ENCODE data around the gene DMP1.
"Not testable (repeated sequence)": the region's sequence is repeated elsewhere in the genome, so short reads cannot be mapped to it uniquely, and the experiment has no call there.

The DMP1 gene

DNA sequence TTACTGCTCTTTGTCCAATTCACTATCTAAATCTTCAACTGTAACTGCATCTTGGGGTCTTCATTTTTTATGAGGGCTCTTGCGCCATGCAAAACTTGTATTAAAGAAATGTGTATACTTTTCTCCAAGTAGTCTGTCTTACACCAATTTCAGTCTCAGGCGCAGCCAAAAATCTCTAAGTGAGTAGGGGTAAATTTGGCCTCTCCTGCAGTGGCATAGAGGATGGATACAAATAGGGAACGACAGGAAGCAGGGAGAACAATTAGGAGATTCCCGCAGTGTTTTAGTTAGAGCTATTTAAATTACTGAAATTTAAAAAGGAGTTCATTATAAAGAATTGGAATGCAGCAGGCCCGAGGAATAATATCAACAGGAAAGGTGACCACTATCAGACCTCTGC is 30.2 kb downstream of the DMP1 start:
- DNase-seq (ENCODE audit: low spot score), result no peak

DNA sequence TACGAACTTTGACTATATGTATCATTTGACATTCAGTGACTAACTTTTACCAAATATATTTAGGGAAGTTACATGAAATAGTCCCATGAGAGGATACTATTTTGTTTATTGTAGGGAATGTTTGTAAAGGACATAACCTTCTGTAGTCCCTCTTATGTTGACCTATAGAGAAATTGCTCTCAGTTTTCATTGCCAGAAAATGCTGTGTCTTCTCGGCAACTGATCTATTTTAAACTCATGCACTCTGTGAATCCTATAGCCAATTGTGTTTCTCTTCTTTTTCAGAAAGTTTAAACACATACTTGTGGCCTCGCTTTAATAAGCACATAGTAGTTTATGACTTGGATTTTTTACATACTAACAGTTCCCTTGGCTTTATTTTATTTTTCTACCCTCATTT is 38.2 kb downstream of the DMP1 start:
- DNase-seq (ENCODE audit: low spot score), result no peak

DNA sequence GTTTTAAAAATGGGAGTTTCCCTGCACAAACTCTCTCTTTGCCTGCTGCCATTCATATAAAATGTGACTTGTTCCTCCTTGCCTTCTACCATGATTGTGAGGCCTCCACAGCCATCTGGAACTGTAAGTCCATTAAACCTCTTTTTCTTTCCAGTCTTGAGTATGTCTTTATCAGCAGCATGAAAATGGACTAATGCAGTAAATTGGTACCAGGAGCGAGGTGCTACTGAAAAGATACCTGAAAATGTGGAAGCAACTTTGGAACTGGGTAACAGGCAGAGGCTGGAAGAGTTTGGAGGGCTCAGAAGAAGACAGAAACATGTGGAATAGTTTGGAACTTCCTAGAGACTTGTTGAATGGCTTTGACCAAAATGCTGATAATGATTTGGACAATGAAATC is 40.9 kb downstream of the DMP1 start:
- not testable (repeated sequence) for DNase-seq (ENCODE audit: low spot score)

DNA sequence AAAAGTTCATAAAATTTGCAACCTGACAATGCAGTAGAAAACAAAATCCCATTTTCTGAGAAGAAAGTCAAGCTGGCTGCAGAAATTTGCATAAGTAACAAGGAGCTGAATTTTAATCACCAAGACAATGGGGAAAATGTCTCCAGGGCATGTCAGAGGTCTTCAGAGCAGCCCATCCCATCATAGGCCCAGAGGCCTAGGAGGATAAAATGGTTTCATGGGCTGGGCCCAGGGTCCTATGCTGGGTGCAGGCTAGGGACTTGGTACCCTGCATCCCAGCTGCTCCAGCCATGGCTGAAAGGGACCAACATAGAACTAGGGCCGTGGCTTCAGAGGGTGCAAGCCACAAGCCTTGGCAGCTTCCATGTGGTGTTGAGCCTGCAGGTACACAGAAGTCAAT is 42.0 kb downstream of the DMP1 start:
- not testable (repeated sequence) for DNase-seq (ENCODE audit: low spot score)

DNA sequence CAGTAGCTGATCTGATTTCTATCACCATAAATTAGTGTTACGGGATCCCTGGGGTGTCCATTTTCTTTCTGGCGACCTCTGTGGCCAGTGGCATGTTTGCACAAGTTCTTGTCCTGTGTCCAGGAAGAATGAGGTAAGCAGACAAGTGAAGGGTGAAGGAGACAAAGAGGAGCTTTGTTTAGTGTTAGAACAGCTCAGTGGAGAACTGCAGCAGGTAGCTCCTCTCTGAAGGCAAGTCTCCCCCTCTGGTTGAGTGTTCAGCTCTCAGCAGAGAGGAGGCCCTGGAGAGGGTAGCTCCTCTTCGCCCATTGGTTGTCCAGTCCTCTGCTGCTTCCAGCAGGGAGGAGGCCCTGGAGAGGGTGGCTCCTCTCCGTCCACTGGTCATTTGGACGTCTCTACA is 47.2 kb downstream of the DMP1 start:
- no peak for DNase-seq (ENCODE audit: low spot score)

DNA sequence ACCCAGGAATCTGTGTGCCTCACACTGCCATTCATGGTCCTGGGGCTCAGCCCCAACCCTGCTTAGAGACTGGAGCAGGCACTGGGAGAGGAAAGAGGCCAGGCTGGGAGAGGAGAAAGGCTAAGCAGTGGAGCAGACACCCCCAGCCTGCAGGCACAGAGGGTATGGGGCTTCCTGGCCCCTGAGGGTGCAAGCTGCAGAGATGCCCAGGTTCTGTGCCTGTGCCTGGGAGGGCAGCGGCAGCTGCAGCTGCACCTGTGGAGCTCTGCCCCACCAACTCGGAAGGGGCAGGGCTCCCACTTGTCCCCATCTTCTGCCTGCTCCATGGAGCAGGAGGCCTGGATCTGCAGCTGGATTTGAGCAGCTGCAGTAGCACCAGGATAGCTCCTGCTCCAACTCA is 47.9 kb downstream of the DMP1 start:
- DNase-seq (ENCODE audit: low spot score), result no peak

DNA sequence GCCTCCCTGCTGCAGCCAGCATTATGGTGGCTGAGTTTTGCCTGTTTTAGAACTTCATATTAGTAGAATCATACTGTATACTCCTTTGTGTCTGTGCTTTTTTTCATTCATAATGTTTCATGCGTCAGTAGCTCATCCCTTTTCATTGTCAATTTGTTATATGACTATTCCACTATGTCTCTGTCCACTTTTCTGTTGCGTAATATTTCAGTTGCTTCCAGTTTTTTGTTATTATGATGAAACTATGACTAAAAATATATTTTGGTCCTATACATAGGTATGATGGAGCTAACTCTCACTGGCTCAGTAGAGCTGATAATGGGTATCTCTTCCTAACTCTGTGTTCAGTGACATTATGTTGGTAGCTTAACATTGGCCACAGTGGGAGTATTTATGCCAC is 48.3 kb downstream of the DMP1 start:
- DNase-seq (ENCODE audit: low spot score), result no peak

DNA sequence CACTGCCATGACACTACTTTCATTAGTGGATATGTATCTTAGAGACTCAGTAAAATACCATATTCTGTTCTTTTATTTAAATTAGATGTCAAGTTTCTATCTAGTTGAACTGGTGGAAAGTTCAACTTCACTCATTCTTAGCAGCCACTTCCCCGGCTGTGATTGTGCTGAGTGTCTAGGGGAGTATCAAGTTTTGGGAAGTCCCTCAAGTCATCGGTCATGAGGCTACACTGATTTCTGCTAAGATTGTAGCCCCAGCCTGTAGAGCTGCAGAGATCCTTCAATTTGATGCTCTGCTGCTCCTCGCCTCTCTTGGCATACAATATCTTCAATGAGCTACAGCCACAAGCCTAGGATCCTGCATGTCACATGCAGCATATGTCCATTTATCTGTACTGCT is 53.9 kb downstream of the DMP1 start:
- no peak for DNase-seq (ENCODE audit: low spot score)

DNA sequence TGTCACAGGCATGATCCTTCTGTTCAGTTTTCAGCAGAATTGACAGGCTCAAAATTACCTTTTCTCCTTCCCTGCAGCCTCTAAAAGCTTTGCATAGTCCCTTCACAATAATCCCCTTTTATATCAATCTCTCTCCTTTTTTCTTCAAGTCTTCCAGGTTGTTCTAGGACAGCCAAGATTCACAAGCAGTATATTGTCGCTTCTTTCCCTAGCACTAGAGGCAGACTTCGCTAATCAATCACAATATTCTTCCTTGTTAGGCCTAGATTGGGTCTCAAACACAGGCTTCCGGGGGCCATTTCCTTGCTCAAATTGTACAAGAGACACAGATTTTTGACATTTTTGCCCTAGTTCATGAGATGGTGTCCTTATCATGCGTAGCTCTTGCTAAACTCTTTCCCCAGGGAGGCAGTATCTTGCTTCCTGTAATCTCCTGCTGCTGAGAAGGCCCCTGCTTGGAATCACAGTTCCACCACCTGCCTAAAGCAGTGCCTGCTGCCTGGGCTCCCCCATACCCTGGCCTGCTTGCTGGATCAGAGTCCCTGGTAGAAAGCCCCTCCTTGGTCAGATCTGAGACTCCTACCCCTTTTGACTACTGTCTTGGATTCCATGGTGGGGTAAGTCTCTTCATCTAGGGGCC is 57.3 kb downstream of the DMP1 start:
- no peak for DNase-seq (ENCODE audit: low spot score)
